ENCODE results near the gene PRRC1.
"Not testable (repeated sequence)": the region's sequence is repeated elsewhere in the genome, so short reads cannot be mapped to it uniquely, and the experiment has no call there.

Gene PRRC1

DNA sequence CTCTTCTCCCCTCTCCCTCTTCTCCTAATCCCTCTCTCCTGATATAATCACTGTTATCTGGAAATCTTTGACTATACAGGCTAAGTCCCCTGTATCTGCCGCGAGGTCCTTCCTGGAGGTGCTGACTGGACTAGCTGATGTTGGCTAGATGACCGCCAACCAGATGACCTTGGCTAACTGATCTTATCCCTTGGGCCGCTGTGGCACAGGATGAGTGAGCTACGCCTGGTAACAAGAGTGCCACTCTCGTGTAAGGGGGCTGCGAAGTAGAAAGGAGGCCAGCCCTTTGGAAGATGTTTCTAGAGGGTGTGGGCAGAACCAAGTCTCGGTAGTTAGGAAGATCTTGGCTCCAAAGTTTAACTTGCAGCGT, 345 bp upstream of the PRRC1 start:
- peak overlapping the region; percentile 42 for H3K4me3 ChIP-seq (ENCODE audit: low read depth, low read length)
- no peak for DNase-seq (ENCODE audit: low read depth)
- TF ChIP-seq, protein P1, sequence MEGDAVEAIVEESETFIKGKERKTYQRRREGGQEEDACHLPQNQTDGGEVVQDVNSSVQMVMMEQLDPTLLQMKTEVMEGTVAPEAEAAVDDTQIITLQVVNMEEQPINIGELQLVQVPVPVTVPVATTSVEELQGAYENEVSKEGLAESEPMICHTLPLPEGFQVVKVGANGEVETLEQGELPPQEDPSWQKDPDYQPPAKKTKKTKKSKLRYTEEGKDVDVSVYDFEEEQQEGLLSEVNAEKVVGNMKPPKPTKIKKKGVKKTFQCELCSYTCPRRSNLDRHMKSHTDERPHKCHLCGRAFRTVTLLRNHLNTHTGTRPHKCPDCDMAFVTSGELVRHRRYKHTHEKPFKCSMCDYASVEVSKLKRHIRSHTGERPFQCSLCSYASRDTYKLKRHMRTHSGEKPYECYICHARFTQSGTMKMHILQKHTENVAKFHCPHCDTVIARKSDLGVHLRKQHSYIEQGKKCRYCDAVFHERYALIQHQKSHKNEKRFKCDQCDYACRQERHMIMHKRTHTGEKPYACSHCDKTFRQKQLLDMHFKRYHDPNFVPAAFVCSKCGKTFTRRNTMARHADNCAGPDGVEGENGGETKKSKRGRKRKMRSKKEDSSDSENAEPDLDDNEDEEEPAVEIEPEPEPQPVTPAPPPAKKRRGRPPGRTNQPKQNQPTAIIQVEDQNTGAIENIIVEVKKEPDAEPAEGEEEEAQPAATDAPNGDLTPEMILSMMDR (IDR thresholded peaks at IDR 0.05; ENCODE audit: control insufficient read depth, extremely low read depth, insufficient read depth), result no peak

DNA sequence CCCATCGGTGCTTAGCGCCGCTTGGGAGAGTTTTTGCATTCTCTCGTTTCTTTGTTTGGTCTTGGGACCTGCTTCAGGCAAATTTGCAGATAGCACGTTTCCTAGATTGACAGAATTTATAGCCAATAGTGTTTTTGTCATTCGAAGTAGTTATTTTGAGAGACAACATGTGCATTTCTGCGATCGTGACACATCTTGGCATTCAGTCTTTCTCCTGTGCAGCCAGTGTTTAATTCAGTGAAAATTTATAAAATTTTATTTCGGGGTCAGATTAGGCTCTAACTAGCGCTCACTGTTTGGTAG, 830 bp downstream of the PRRC1 start:
- DNase-seq (ENCODE audit: low read depth), result peak; percentile 51
- TF ChIP-seq, protein P1 (IDR thresholded peaks at IDR 0.05; ENCODE audit: control insufficient read depth, extremely low read depth, insufficient read depth), result no peak

DNA sequence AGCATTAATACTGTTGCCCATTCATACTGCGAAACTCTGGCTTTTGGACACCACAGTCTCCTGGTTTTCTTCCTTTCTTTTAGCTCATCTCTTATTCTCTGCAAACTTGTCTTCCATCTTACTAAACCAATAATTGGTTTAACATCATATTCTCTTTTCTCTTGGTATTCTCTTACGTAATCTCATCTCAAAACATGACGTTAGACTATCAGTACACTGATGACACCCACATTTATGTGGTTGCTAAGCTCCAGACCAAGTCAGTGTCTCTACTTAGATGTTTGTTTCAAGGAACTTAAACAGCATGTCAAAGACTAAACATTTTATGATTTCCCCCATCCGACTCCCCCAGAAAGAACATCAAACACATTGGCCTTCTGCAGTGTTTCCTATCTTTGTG, 2.1 kb downstream of the PRRC1 start:
- TF ChIP-seq, protein P1 (IDR thresholded peaks at IDR 0.05; ENCODE audit: control insufficient read depth, extremely low read depth, insufficient read depth), result no peak
- no peak overlapping the region for H3K4me3 ChIP-seq (ENCODE audit: low read depth, low read length)
- DNase-seq (ENCODE audit: low read depth), result no peak

More for the DNA sequence above, 830 bp downstream of the PRRC1 start:
- H3K4me3 ChIP-seq (ENCODE audit: low read depth, low read length), result peak overlapping the region; percentile 98

DNA sequence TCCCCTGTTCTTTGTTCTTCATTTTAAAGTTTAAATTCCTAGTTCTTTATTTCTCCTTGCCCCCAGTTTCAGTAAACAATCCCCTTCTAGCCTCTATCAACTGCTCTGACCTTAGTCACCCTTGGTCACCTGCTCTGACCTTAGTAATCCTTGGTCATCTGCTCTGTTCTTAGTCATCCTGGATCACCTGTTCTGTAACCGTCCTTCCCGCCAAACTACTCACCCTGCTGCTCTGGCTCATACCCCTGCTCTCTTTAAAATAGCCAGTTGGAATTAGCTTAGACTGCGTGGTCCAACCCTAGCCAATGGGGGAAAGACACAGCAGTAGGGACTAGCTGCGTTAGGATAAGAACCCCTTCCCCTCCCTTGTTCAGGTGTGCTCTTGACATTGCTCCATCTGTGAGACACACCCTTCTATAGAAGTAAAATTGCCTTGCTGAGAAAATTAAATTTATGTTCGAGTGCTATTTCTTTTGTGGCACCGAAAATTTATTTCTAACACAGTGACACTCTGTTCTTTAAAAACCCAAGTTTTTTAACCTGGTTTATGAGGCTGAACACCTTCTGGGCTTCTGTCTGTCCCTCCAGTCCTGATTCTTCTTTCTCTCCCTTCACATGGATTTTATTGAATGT, 3.8 kb downstream of the PRRC1 start:
- no peak for DNase-seq (ENCODE audit: low read depth)
- TF ChIP-seq, protein P1 (IDR thresholded peaks at IDR 0.05; ENCODE audit: control insufficient read depth, extremely low read depth, insufficient read depth), result no peak
- H3K4me3 ChIP-seq (ENCODE audit: low read depth, low read length), result no peak overlapping the region

DNA sequence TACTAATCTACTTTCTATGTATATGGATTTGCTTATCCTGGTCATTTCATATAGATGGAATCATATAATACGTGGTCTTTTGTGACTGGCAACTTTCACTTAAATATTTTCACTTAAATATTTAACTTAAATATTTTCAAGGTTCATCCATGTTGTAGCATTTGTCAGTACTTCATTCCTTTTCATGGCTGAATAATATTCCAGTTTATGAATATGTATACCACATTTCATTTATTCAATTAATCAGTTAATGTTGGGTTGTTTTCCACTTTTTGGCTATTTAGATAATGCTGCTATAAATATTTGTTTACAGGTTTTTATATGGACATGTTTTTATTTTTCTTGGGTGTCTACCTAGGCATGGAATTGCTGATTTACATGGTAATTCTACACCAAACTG, 7.7 kb downstream of the PRRC1 start:
- no peak for DNase-seq (ENCODE audit: low read depth)
- TF ChIP-seq, protein P1 (IDR thresholded peaks at IDR 0.05; ENCODE audit: control insufficient read depth, extremely low read depth, insufficient read depth), result no peak
- no peak overlapping the region for H3K4me3 ChIP-seq (ENCODE audit: low read depth, low read length)

DNA sequence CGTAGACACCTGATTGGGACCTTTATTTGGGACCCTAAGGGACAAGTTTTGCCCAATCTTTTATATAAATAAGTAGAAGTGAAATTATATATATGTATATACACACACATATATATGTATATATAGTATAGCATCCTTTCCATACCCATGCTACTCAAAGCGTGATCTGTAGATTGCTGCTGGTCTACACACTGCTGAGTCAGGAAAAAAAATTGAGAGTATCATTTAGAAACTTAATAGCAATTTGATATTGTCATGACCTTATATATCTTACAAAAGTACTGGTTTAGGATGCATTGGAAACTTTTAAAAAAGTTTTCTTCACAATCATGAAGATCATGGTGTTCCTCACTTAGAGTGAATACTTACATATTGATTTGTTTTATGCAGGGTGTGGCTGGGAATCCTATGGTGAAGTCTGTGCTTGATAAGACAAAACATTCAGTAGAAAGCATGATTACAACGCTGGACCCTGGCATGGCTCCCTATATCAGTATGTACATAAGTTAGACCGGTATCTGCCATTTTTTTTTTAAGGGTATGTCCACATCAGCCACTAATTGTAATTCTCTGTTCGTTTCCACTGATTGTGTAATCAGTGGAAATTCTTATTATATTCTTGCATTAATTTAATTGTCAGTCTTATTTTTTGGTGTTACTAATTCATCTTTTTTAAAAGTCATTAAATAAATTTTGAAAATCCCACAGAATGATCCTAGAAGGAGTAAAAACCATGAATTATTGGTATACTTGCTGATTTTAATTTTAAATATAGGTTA, 12.7 kb downstream of the PRRC1 start:
- TF ChIP-seq, protein P1 (IDR thresholded peaks at IDR 0.05; ENCODE audit: control insufficient read depth, extremely low read depth, insufficient read depth), result no peak
- DNase-seq (ENCODE audit: low read depth), result no peak
- H3K4me3 ChIP-seq (ENCODE audit: low read depth, low read length), result no peak overlapping the region

DNA sequence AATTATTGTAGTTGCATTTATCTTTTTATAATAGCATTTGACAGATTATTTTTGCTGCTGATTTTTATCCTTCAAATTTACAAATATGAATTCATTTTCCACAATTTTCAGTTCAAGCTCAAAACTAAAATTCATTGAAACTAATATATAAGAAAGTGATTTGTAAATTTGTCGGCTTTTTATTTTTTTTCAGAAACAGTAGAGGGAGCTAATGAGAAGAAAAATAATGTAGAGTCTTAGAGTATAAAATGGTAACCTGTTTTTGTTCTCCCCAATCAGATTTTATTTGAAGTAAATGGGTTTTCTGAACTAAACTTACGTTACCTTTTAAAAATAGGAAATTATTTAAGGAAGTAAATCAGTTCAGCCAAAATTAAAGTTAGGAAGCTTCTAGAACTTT, 19.2 kb downstream of the PRRC1 start:
- no peak overlapping the region for H3K4me3 ChIP-seq (ENCODE audit: low read depth, low read length)
- DNase-seq (ENCODE audit: low read depth), result no peak
- TF ChIP-seq, protein P1 (IDR thresholded peaks at IDR 0.05; ENCODE audit: control insufficient read depth, extremely low read depth, insufficient read depth), result peak; percentile 21; the same call in 1 of the 2 replicates

DNA sequence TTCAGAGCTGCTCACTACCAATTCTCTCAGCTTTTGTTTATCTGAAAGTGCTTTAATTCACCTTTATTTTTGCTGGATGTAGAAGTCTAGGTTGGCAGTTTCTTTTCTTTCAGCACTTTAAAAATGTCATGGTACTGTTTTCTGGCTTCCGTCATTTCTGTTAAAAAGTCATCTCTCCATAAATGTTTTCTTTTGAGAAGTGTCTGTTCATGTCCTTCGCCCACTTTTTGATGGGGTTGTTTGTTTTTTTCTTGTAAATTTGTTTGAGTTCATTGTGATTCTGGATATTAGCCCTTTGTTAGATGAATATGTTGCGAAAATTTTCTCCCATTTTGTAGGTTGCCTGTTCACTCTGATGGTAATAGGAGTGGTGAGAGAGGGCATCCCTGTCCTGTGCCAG, 23.1 kb downstream of the PRRC1 start:
- not testable (repeated sequence) for DNase-seq (ENCODE audit: low read depth); H3K4me3 ChIP-seq (ENCODE audit: low read depth, low read length)

DNA sequence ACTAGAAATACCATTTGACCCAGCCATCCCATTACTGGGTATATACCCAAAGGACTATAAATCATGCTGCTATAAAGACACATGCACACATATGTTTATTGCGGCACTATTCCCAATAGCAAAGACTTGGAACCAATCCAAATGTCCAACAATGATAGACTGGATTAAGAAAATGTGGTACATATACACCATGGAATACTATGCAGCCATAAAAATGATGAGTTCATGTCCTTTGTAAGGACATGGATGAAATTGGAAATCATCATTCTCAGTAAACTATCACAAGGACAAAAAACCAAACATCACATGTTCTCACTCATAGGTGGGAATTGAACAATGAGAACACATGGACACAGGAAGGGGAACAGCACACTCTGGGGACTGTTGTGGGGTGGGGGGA, 27.8 kb downstream of the PRRC1 start:
- DNase-seq (ENCODE audit: low read depth); H3K4me3 ChIP-seq (ENCODE audit: low read depth, low read length): not testable (repeated sequence)

All from LNCaP clone FGC (cell line).